IPS DF 6.9 (cell line): Measurements from ENCODE around the gene PRSS53.

Experiments used
- DNase-seq: peaks from one replicate; pipeline ENCODE4 v3.0.0-alpha.2; 2013; ENCODE audit warnings: low read depth, low spot score
- H3K27ac ChIP-seq: one replicate; pipeline ENCODE4 v1.5.1; 2013; ENCODE audit warnings: low read length, control low read depth
- H3K27me3 ChIP-seq: 2 replicates; pipeline ENCODE4 v1.6.1; 2013; ENCODE audit warnings: mild to moderate bottlenecking, low read length; ENCODE audit not compliant: control insufficient read depth, insufficient read depth
- H3K36me3 ChIP-seq: 2 replicates; pipeline ENCODE4 v1.6.1; 2013; ENCODE audit warnings: low read length; ENCODE audit not compliant: control insufficient read depth, insufficient read depth
- H3K4me1 ChIP-seq: 2 replicates; pipeline ENCODE4 v1.6.1; 2013; ENCODE audit warnings: low read length; ENCODE audit not compliant: control insufficient read depth, insufficient read depth
- H3K4me3 ChIP-seq: 2 replicates; pipeline ENCODE4 v1.5.1; 2013; ENCODE audit warnings: mild to moderate bottlenecking, low read length
- H3K9me3 ChIP-seq: 2 replicates; pipeline ENCODE4 v1.6.1; 2013; ENCODE audit warnings: low read length, inconsistent platforms; ENCODE audit not compliant: control insufficient read depth, insufficient read depth
- WGBS: extraction: QIAGEN DNeasy Blood & Tissue Kit; methylation state at CpG from one replicate; pipeline ENCODE4 v1.1.7; 2013; ENCODE audit warnings: mixed read lengths, missing lambda C conversion rate; ENCODE audit not compliant: insufficient read length, insufficient coverage; 5-methylcytosine and 5-hydroxymethylcytosine counted together

PRSS53 gene

GRCh38 chr16:31038993-31039392 is 49.8 kb downstream of the PRSS53 start:
- no CpG with 5 or more reads among the region's 2 CpGs for WGBS

DNA sequence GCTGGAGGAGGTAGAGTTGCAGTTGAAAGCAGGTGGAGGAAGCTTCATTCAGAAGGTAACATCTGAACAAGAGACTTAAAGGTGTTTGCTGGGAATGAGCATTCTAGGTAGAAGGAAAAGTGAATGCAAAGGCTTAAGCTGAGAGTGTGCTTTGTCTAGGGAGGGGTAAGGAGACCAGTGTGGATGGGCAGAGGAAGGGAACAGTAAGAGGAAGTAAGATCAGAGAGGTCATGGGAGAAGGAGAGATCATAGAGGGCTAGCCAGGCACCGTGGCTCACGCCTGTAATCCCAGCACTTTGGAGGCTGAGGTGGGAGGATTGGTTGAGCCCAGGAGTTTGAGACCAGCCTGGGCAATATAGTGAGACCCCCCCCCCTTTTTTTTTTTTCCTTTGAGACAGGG is 52.1 kb downstream of the PRSS53 start:
- Histone ChIP-seq H3K4me1 (peaks cover 3% of the 10 kb centered on the region; the same call in 1 of the 2 replicates), H3K9me3 (no peaks in the 10 kb centered on the region), H3K27me3 (no peaks in the 10 kb centered on the region), H3K4me3 (no peak overlapping the region), H3K36me3 (peaks cover 3% of the 10 kb centered on the region), H3K27ac (no peak overlapping the region)
- DNase-seq, result no peak
- no CpG with 5 or more reads among the region's 2 CpGs for WGBS

More at GRCh38 chr16:31038993-31039392, 49.8 kb downstream of the PRSS53 start:
- Histone ChIP-seq H3K27ac (no peak overlapping the region), H3K9me3 (no peaks in the 10 kb centered on the region), H3K4me3 (no peak overlapping the region), H3K4me1 (peaks cover 3% of the 10 kb centered on the region; the same call in 1 of the 2 replicates), H3K27me3 (no peaks in the 10 kb centered on the region), H3K36me3 (peaks cover 3% of the 10 kb centered on the region)
- no peak for DNase-seq

DNA sequence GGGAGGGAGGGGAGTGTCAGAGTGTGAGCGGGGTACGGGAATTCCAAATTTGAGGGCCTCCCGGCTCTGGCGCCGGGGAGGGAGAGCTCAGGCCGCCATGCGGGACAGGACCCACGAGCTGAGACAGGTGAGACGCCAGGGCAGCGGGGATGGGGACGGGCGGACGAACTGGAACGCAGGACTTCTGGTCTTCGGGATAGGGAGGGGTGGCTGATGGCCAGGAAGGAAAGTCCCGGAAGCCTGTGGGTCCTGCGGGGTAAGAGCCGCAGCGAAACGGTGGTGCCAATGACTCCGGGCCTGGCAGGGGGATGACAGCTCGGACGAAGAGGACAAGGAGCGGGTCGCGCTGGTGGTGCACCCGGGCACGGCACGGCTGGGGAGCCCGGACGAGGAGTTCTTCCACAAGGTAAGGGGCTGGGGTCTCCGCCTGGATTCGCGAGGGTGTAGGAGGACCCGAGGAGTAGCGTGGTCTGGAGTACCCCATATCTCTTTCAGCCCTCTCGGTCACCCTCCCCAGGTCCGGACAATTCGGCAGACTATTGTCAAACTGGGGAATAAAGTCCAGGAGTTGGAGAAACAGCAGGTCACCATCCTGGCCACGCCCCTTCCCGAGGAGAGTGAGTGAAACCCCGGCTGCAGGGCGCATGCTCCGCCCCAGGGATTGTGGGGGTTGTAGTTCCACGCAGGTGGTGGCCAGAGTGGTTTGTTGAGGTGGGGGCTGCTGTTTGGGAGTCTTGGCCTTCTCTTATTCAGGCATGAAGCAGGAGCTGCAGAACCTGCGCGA is 54.8 kb downstream of the PRSS53 start:
- Histone ChIP-seq H3K9me3 (no peaks in the 10 kb centered on the region), H3K27ac (no peak overlapping the region), H3K27me3 (no peaks in the 10 kb centered on the region), H3K36me3 (no peaks in the 10 kb centered on the region), H3K4me1 (peaks cover 3% of the 10 kb centered on the region; the same call in 1 of the 2 replicates), H3K4me3 (peak overlapping the region; percentile 75)
- no CpG with 5 or more reads among the region's 47 CpGs for WGBS
- no peak for DNase-seq
